Thyroid gland (tissue), 4 donors: Measurements from ENCODE around the gene CCDC85C. TPM values are rescaled to one million over a fixed set of nuclear protein-coding genes. Genes with fewer than 3 reads are reported as not detected.

Source experiments
- DNase-seq, 2 donors: peaks; one replicate each; pipeline ENCODE4 v3.0.0-alpha.2; 2019
- H3K27ac ChIP-seq, 3 donors: fragments of 200-600 bp; sonication (generic); 1 replicate in 2 of 3; 2 replicates in 1 of 3; pipeline ENCODE4 v1.5.1; 2016 to 2019; ENCODE audit warnings: mild to moderate bottlenecking in 1 of 3, moderate library complexity in 1 of 3
- H3K27me3 ChIP-seq: fragments of 200-600 bp; sonication (generic); one replicate; pipeline ENCODE4 v1.5.1; 2019
- H3K36me3 ChIP-seq, 2 donors: fragments of 200-600 bp; sonication (generic); one replicate each; pipeline ENCODE4 v1.5.1; 2016 to 2019
- H3K4me1 ChIP-seq, 2 donors: fragments of 200-600 bp; sonication (generic); one replicate each; pipeline ENCODE4 v1.5.1; 2017 to 2019
- H3K4me3 ChIP-seq, 3 donors: fragments of 200-600 bp; sonication (generic); replicated peaks in 1 of 3; 1 replicate in 2 of 3; 2 replicates in 1 of 3; pipeline ENCODE4 v1.5.1; 2016; ENCODE audit warnings: mild to moderate bottlenecking in 1 of 3
- H3K9me3 ChIP-seq: fragments of 200-600 bp; sonication (generic); one replicate; pipeline ENCODE4 v1.5.1; 2017
- CTCF ChIP-seq, 6 experiments: fragments of 200-600 bp in 3 of 6; fragments of 450-650 bp in 3 of 6; sonication (generic) in 3 of 6; IDR thresholded peaks; one replicate each; pipeline ENCODE4 v1.5.1; 2016 to 2019; ENCODE audit warnings: antibody characterized with exemption in 6 of 6, mild to moderate bottlenecking in 2 of 6, inconsistent platforms in 1 of 6, moderate library complexity in 1 of 6
- POLR2A ChIP-seq, 2 donors: fragments of 450-650 bp; IDR thresholded peaks; one replicate each; pipeline ENCODE4 v1.6.1; 2017; ENCODE audit warnings: antibody characterized with exemption in 2 of 2, mild to moderate bottlenecking in 2 of 2, moderate library complexity in 1 of 2
- WGBS, 2 donors: methylation state at CpG; one replicate each; pipeline ENCODE4 v1.1.5; 2017; 5-methylcytosine and 5-hydroxymethylcytosine counted together
- intact Hi-C: fragments of 100-400 bp; cut with DNase I; formaldehyde crosslinking; loops from one replicate; pipeline ENCODE4 v1.15.1; 2023
- total RNA-seq, 4 donors: library from RNA; depleted of rRNA; stranded (reverse); fragments of >200 nt; gene quantifications; one replicate each; pipeline ENCODE4 v1.2.3, GENCODE V29; 2016

The CCDC85C gene
- total RNA-seq, 4 donors from 2014 or later, result 8.6 to 28.3 (median 17.3) TPM

- no peak overlapping the region for H3K4me3 ChIP-seq
- H3K27me3 ChIP-seq, result no peaks in the 10 kb centered on the region
- peaks cover 0 to under 1% of the 10 kb centered on the region in 2 donors for H3K4me1 ChIP-seq
- no peaks in the 10 kb centered on the region for H3K36me3 ChIP-seq
- DNase-seq, result no peak
- WGBS, 2 donors, result 90 to 96% methylated on average over 2 of the region's 2 CpGs
- H3K9me3 ChIP-seq, result no peaks in the 10 kb centered on the region
- H3K27ac ChIP-seq, result no peak overlapping the region
- intact Hi-C loops, result loop anchor here (5.0 to 10.0 kb wide), 2 partner anchors 46 to 76 kb away; partner anchors contain the start of gene CYP46A1
- TF ChIP-seq POLR2A (IDR thresholded peaks at IDR 0.05) (no peak), CTCF (IDR thresholded peaks at IDR 0.05) (no peak)
These were observed 4.6 kb upstream of the CCDC85C start for GRCh38 chr14:99608591-99608990.

- DNase-seq, result no peak
- H3K36me3 ChIP-seq, result no peaks in the 10 kb centered on the region
- peaks cover 15 to 22% of the 10 kb centered on the region in 2 donors for H3K4me1 ChIP-seq
- intact Hi-C loops, result loop anchor here (5.0 to 10.0 kb wide), 2 partner anchors 44 to 78 kb away; partner anchors contain the start of gene CYP46A1
- no peak overlapping the region for H3K27ac ChIP-seq
- H3K4me3 ChIP-seq, result no peak overlapping the region
- WGBS, 2 donors, result 74 to 81% methylated on average over 6 to 7 of the region's 7 CpGs
- no peak for TF ChIP-seq CTCF (IDR thresholded peaks at IDR 0.05)
- no peak for TF ChIP-seq POLR2A (IDR thresholded peaks at IDR 0.05)
- no peaks in the 10 kb centered on the region for H3K9me3 ChIP-seq
- H3K27me3 ChIP-seq, result no peaks in the 10 kb centered on the region
These were observed 2.4 kb upstream of the CCDC85C start for GRCh38 chr14:99606359-99606758.

- no peaks in the 10 kb centered on the region for H3K9me3 ChIP-seq
- H3K27ac ChIP-seq, result peak overlapping the region in 2 of 3 donors; percentile 64 to 71
- peak; percentile 59 to 64 for DNase-seq
- H3K36me3 ChIP-seq, result no peaks in the 10 kb centered on the region
- TF ChIP-seq POLR2A (IDR thresholded peaks at IDR 0.05), result no peak
- TF ChIP-seq CTCF (IDR thresholded peaks at IDR 0.05), result no peak
- peak overlapping the region; percentile 25 to 69 (median 52) for H3K4me3 ChIP-seq
- H3K4me1 ChIP-seq, result peaks cover 20 to 29% of the 10 kb centered on the region in 2 donors
- H3K27me3 ChIP-seq, result no peaks in the 10 kb centered on the region
- intact Hi-C loops, result loop anchor here (5.0 to 10.0 kb wide), 2 partner anchors 43 to 79 kb away; partner anchors contain the start of gene CYP46A1
- 12 to 13% methylated on average over 13 to 17 of the region's 38 CpGs for WGBS, 2 donors
These were observed 1.4 kb upstream of the CCDC85C start for GRCh38 chr14:99605299-99605961.

GRCh38 chr14:99604766-99605298, 825 bp upstream of the CCDC85C start:
- DNase-seq, result peak; percentile 36 to 49
- Histone ChIP-seq H3K4me3 (peak overlapping the region; percentile 25 to 69 (median 52)), H3K9me3 (no peaks in the 10 kb centered on the region), H3K4me1 (peaks cover 20 to 35% of the 10 kb centered on the region in 2 donors), H3K27ac (peak overlapping the region; percentile 64 to 87 (median 71)), H3K36me3 (no peaks in the 10 kb centered on the region), H3K27me3 (no peaks in the 10 kb centered on the region)
- WGBS, 2 donors, result 0 to 1% methylated on average over 15 to 22 of the region's 50 CpGs
- intact Hi-C loops, result loop anchor here (5.0 to 10.0 kb wide), 2 partner anchors 43 to 80 kb away; partner anchors contain the start of gene CYP46A1
- no peak for TF ChIP-seq POLR2A (IDR thresholded peaks at IDR 0.05)

GRCh38 chr14:99604278-99604765, 315 bp upstream of the CCDC85C start:
- Histone ChIP-seq H3K36me3 (no peaks in the 10 kb centered on the region), H3K27me3 (no peaks in the 10 kb centered on the region), H3K9me3 (no peaks in the 10 kb centered on the region), H3K4me1 (peaks cover 20 to 40% of the 10 kb centered on the region in 2 donors), H3K4me3 (peak overlapping the region; percentile 25 to 69 (median 52)), H3K27ac (peak overlapping the region; percentile 64 to 87 (median 71))
- DNase-seq, result peak; percentile 95 to 96
- TF ChIP-seq CTCF (IDR thresholded peaks at IDR 0.05) (no peak), POLR2A (IDR thresholded peaks at IDR 0.05) (peak in 1 of 2 donors; percentile 27)
- 0% methylated on average over 1 to 11 of the region's 65 CpGs for WGBS, 2 donors
- intact Hi-C loops, result loop anchor here (10.0 kb wide), 1 partner anchor 80 kb away; the partner anchor contains the start of gene CYP46A1
